GM23248 (cell line): ENCODE data around the gene BLOC1S3.

ENCODE experiments used
- EZH2 ChIP-seq: fragments of 200-600 bp; sonication (generic); IDR thresholded peaks from 2 replicates; pipeline ENCODE4 v1.6.1; 2018; ENCODE audit warnings: antibody characterized with exemption, mild to moderate bottlenecking; ENCODE audit not compliant: insufficient read depth, poor library complexity, severe bottlenecking
- EZH2phosphoT487 ChIP-seq: fragments of 200-600 bp; sonication (generic); IDR thresholded peaks from 2 replicates; pipeline ENCODE4 v1.6.1; 2018; ENCODE audit warnings: antibody characterized with exemption, moderate library complexity, mild to moderate bottlenecking, low read depth; ENCODE audit not compliant: insufficient read depth

- no peak for TF ChIP-seq EZH2phosphoT487
- no peak for TF ChIP-seq EZH2
These were observed 22.5 kb upstream of the BLOC1S3 start for GRCh38 chr19:45156011-45156630.
